Esophagus muscularis mucosa (tissue), 4 donors: ENCODE results near the gene PPP6R2. TPM values are rescaled to one million over a fixed set of nuclear protein-coding genes. Genes with fewer than 3 reads are reported as not detected.

Source experiments
- DNase-seq: peaks from one replicate; pipeline ENCODE4 v3.0.0-alpha.2; 2017; ENCODE audit errors: extremely low spot score
- H3K27ac ChIP-seq, 4 donors: fragments of 200-600 bp; sonication (generic); replicated peaks in 1 of 4; 1 replicate in 3 of 4; 2 replicates in 1 of 4; pipeline ENCODE4 v1.5.1; 2016 to 2019; ENCODE audit warnings: mild to moderate bottlenecking in 1 of 4
- H3K27me3 ChIP-seq, 4 donors: fragments of 200-600 bp; sonication (generic); one replicate each; pipeline versions ENCODE4 v1.5.1 to v1.6.0; 2016 to 2019
- H3K36me3 ChIP-seq, 4 donors: fragments of 200-600 bp; sonication (generic); one replicate each; pipeline ENCODE4 v1.5.1; 2016 to 2019
- H3K4me1 ChIP-seq, 4 donors: fragments of 200-600 bp; sonication (generic); one replicate each; pipeline ENCODE4 v1.5.1; 2016 to 2019
- H3K4me3 ChIP-seq, 4 donors: fragments of 200-600 bp; sonication (generic); 1 replicate in 2 of 4; 2 replicates in 2 of 4; pipeline ENCODE4 v1.5.1; 2016 to 2019; ENCODE audit warnings: mild to moderate bottlenecking in 4 of 4, moderate library complexity in 1 of 4
- H3K9me3 ChIP-seq, 4 donors: fragments of 200-600 bp; sonication (generic); 1 replicate in 3 of 4; 2 replicates in 1 of 4; pipeline ENCODE4 v1.5.1; 2016 to 2019
- CTCF ChIP-seq, 3 experiments: fragments of 200-600 bp in 2 of 3; fragments of 450-650 bp in 1 of 3; sonication (generic) in 2 of 3; IDR thresholded peaks; one replicate each; pipeline ENCODE4 v1.5.1; 2017 to 2019; ENCODE audit warnings: antibody characterized with exemption in 3 of 3, mild to moderate bottlenecking in 2 of 3, moderate library complexity in 1 of 3
- EP300 ChIP-seq: sonication (generic); formaldehyde crosslinking; IDR thresholded peaks from one replicate; pipeline ENCODE4 v1.6.1; 2017; ENCODE audit warnings: antibody characterized with exemption
- POLR2A ChIP-seq: fragments of 450-650 bp; IDR thresholded peaks from one replicate; pipeline ENCODE4 v1.6.1; 2017; ENCODE audit warnings: antibody characterized with exemption, moderate library complexity, mild to moderate bottlenecking, low read depth
- POLR2AphosphoS5 ChIP-seq, 2 donors: sonication (generic); formaldehyde crosslinking; IDR thresholded peaks; one replicate each; pipeline ENCODE4 v1.6.1; 2017; ENCODE audit warnings: antibody characterized with exemption in 2 of 2
- WGBS: methylation state at CpG from one replicate; pipeline ENCODE4 v1.1.5; 2018; 5-methylcytosine and 5-hydroxymethylcytosine counted together
- intact Hi-C: fragments of 100-400 bp; cut with DNase I; formaldehyde crosslinking; loops from one replicate; pipeline ENCODE4 v1.15.1; 2023
- total RNA-seq, 4 donors: library from RNA; depleted of rRNA; stranded (reverse); fragments of >200 nt; gene quantifications; one replicate each; pipeline versions ENCODE4 v1.1.0 to v1.2.1, GENCODE V29; 2016

Gene PPP6R2
- total RNA-seq, 4 donors from 2014 or later = 57.7 to 79.4 (median 65.3) TPM

- intact Hi-C loops = no loop called here
- DNase-seq = peak; percentile 93
- Histone ChIP-seq H3K4me3 (peak overlapping the region; percentile 91 to 98 (median 94)), H3K36me3 (no peaks in the 10 kb centered on the region), H3K9me3 (no peaks in the 10 kb centered on the region), H3K4me1 (peaks cover 66 to 84% (median 80%) of the 10 kb centered on the region in 4 donors), H3K27ac (peak overlapping the region; percentile 87 to 93 (median 91)), H3K27me3 (no peaks in the 10 kb centered on the region)
- WGBS = 7% methylated on average over 20 of the region's 21 CpGs
- TF ChIP-seq POLR2AphosphoS5 (IDR thresholded peaks at IDR 0.05) (peak; percentile 67 to 68), EP300 (no peak), POLR2A (no peak)
These were observed 37.1 kb upstream of the PPP6R2 start for GRCh38 chr22:50305923-50306566.

GRCh38 chr22:50306753-50307749 lies 36.1 kb upstream of the PPP6R2 start, which contains the start of gene PLXNB2:
Gene PLXNB2 (minus strand): TSS chr22:50307646. CDS start chr22:50290584, 17,062 bp downstream.
- Histone ChIP-seq H3K4me1 (peaks cover 56 to 74% (median 70%) of the 10 kb centered on the region in 4 donors), H3K4me3 (peak within 1 kb of the TSS; percentile 91 to 98 (median 94)), H3K27ac (peak within 1 kb of the TSS; percentile 87 to 93 (median 91)), H3K36me3 (peaks cover 0 to 5% (median 0%) of the 10 kb centered on the region in 4 donors), H3K9me3 (no peaks in the 10 kb centered on the region), H3K27me3 (no peaks in the 10 kb centered on the region)
- DNase-seq = no peak
- WGBS = 0% methylated on average over 10 of the region's 105 CpGs
- TF ChIP-seq EP300 (no peak), POLR2AphosphoS5 (IDR thresholded peaks at IDR 0.05) (peak; percentile 67 to 82)
- intact Hi-C loops = no loop called here

GRCh38 chr22:50307890-50308596 lies 35.1 kb upstream of the PPP6R2 start:
- intact Hi-C loops = loop anchor here (2.0 kb wide), 1 partner anchor 19 kb away; the partner anchor contains the start of gene DENND6B
- Histone ChIP-seq H3K36me3 (peaks cover 0 to 7% (median 0%) of the 10 kb centered on the region in 4 donors), H3K9me3 (no peaks in the 10 kb centered on the region), H3K4me3 (peak overlapping the region in 3 of 4 donors; percentile 1 to 23 (median 19)), H3K27me3 (no peaks in the 10 kb centered on the region), H3K4me1 (peaks cover 46 to 64% (median 60%) of the 10 kb centered on the region in 4 donors), H3K27ac (peak overlapping the region; percentile 81 to 93 (median 87))
- 26% methylated on average over 10 of the region's 19 CpGs for WGBS
- no peak for DNase-seq
- TF ChIP-seq POLR2A (no peak), CTCF (IDR thresholded peaks at IDR 0.05) (no peak), POLR2AphosphoS5 (IDR thresholded peaks at IDR 0.05) (no peak), EP300 (no peak)

- peak overlapping the region; percentile 81 to 93 (median 87) for H3K27ac ChIP-seq
- peaks cover 0 to 7% (median 0%) of the 10 kb centered on the region in 4 donors for H3K36me3 ChIP-seq
- peak; percentile 95 for DNase-seq
- H3K4me1 ChIP-seq = peaks cover 41 to 58% (median 56%) of the 10 kb centered on the region in 4 donors
- H3K9me3 ChIP-seq = no peaks in the 10 kb centered on the region
- intact Hi-C loops = loop anchor here (2.0 kb wide), 1 partner anchor 18 kb away; the partner anchor contains the start of gene DENND6B
- peak; percentile 52 to 63 for TF ChIP-seq POLR2AphosphoS5 (IDR thresholded peaks at IDR 0.05)
- no peak for TF ChIP-seq CTCF (IDR thresholded peaks at IDR 0.05)
- H3K4me3 ChIP-seq = peak overlapping the region in 2 of 4 donors; percentile 1 to 19
- WGBS = 38% methylated on average over 4 of the region's 7 CpGs
- no peaks in the 10 kb centered on the region for H3K27me3 ChIP-seq
These were observed 34.6 kb upstream of the PPP6R2 start for GRCh38 chr22:50308597-50308935.

GRCh38 chr22:50308986-50309600 lies 34.0 kb upstream of the PPP6R2 start:
- no peaks in the 10 kb centered on the region for H3K9me3 ChIP-seq
- intact Hi-C loops = loop anchor here (2.0 kb wide), 1 partner anchor 18 kb away; the partner anchor contains the start of gene DENND6B
- H3K4me1 ChIP-seq = peaks cover 39 to 57% (median 53%) of the 10 kb centered on the region in 4 donors
- TF ChIP-seq CTCF (IDR thresholded peaks at IDR 0.05) (no peak), POLR2AphosphoS5 (IDR thresholded peaks at IDR 0.05) (no peak), EP300 (no peak), POLR2A (no peak)
- peaks cover 0 to 7% (median 0%) of the 10 kb centered on the region in 4 donors for H3K36me3 ChIP-seq
- H3K27me3 ChIP-seq = no peaks in the 10 kb centered on the region
- no peak for DNase-seq
- no peak overlapping the region for H3K4me3 ChIP-seq
- WGBS = 36% methylated on average over 3 of the region's 9 CpGs
- H3K27ac ChIP-seq = peak overlapping the region; percentile 81 to 93 (median 87)
